Neural progenitor cell (in vitro differentiated cells): Measurements from ENCODE around the gene NPM1. TPM values are rescaled to one million over a fixed set of nuclear protein-coding genes. Genes with fewer than 3 reads are reported as not detected.

Experiments
- DNase-seq: peaks from one replicate; pipeline ENCODE4 v3.0.0-alpha.2; 2016; ENCODE audit warnings: low spot score
- H2AFZ ChIP-seq: fragments of 200-600 bp; sonication (generic); replicated peaks from 2 replicates; pipeline ENCODE4 v1.6.1; 2016; ENCODE audit warnings: antibody characterized with exemption
- H3F3A ChIP-seq: fragments of 200-600 bp; sonication (generic); 2 replicates; pipeline ENCODE4 v1.6.1; 2016; ENCODE audit warnings: antibody characterized with exemption, low read depth
- H3K27ac ChIP-seq: fragments of 200-600 bp; sonication (generic); 2 replicates; pipeline ENCODE4 v1.5.1; 2016; ENCODE audit warnings: mild to moderate bottlenecking
- H3K27me3 ChIP-seq: fragments of 200-600 bp; sonication (generic); 2 replicates; pipeline ENCODE4 v1.6.1; 2016; ENCODE audit warnings: mild to moderate bottlenecking, moderate library complexity
- H3K36me3 ChIP-seq: fragments of 200-600 bp; sonication (generic); 2 replicates; pipeline ENCODE4 v1.5.1; 2016
- H3K4me1 ChIP-seq: fragments of 200-600 bp; sonication (generic); 2 replicates; pipeline ENCODE4 v1.6.1; 2016; ENCODE audit warnings: mixed run types
- H3K4me2 ChIP-seq: fragments of 200-600 bp; sonication (generic); 2 replicates; pipeline ENCODE4 v1.6.1; 2016
- H3K4me3 ChIP-seq: fragments of 200-600 bp; sonication (generic); 2 replicates; pipeline ENCODE4 v1.5.1; 2016
- H3K79me2 ChIP-seq: fragments of 200-600 bp; sonication (generic); 2 replicates; pipeline ENCODE4 v1.6.1; 2016; ENCODE audit warnings: low read depth
- H3K9ac ChIP-seq: fragments of 200-600 bp; sonication (generic); 2 replicates; pipeline ENCODE4 v1.6.1; 2016
- H3K9me3 ChIP-seq: fragments of 200-600 bp; sonication (generic); 2 replicates; pipeline ENCODE4 v1.5.1; 2016; ENCODE audit warnings: low read depth
- H4K20me1 ChIP-seq: fragments of 200-600 bp; sonication (generic); 2 replicates; pipeline ENCODE4 v1.6.1; 2016; ENCODE audit warnings: low read depth
- H3K27ac Mint-ChIP-seq: 3 replicates; pipeline ENCODE4 v1.8.0; 2021; ENCODE audit warnings: mixed read lengths
- H3K27me3 Mint-ChIP-seq: 2 replicates; pipeline ENCODE4 v1.8.0; 2022; ENCODE audit warnings: low read depth, mild to moderate bottlenecking, inconsistent platforms, moderate library complexity, mixed read lengths; ENCODE audit not compliant: insufficient read depth
- H3K36me3 Mint-ChIP-seq: 3 replicates; pipeline ENCODE4 v1.8.0; 2021; ENCODE audit warnings: mixed read lengths
- H3K4me1 Mint-ChIP-seq: 3 replicates; pipeline ENCODE4 v1.8.0; 2021; ENCODE audit warnings: mixed read lengths
- H3K4me3 Mint-ChIP-seq: 3 replicates; pipeline ENCODE4 v1.8.0; 2021; ENCODE audit warnings: mild to moderate bottlenecking, moderate library complexity, mixed read lengths
- H3K9me3 Mint-ChIP-seq: 3 replicates; pipeline ENCODE4 v1.8.0; 2020; ENCODE audit warnings: mixed read lengths
- CTCF ChIP-seq: fragments of 200-600 bp; sonication (generic); IDR thresholded peaks from 2 replicates; pipeline ENCODE4 v1.5.1; 2017; ENCODE audit warnings: antibody characterized with exemption, mild to moderate bottlenecking
- EZH2 ChIP-seq: fragments of 200-600 bp; sonication (generic); IDR thresholded peaks from 2 replicates; pipeline ENCODE4 v1.6.1; 2017; ENCODE audit warnings: antibody characterized with exemption, mild to moderate bottlenecking, moderate library complexity
- EZH2phosphoT487 ChIP-seq: fragments of 200-600 bp; sonication (generic); IDR thresholded peaks from 2 replicates; pipeline ENCODE4 v1.6.1; 2017; ENCODE audit warnings: antibody characterized with exemption
- total RNA-seq: library from RNA; depleted of rRNA; stranded (reverse); fragments of >200 nt; gene quantifications from 2 replicates; pipeline ENCODE4 v1.2.3, GENCODE V29; 2015; ENCODE audit warnings: low replicate concordance

Gene NPM1
- total RNA-seq, 1 donor from 2014 or later = 3,685 TPM

- Histone ChIP-seq H3K79me2 (no peaks in the 10 kb centered on the region), H3K27ac (no peak overlapping the region), H3K36me3 (no peaks in the 10 kb centered on the region), H3K9ac (no peak overlapping the region), H3F3A (no peaks in the 10 kb centered on the region), H3K9me3 (no peaks in the 10 kb centered on the region), H3K4me1 (peaks cover 12% of the 10 kb centered on the region), H3K4me3 (no peak overlapping the region), H4K20me1 (no peaks in the 10 kb centered on the region), H2AFZ (no peak overlapping the region), H3K4me2 (no peak overlapping the region), H3K27me3 (no peaks in the 10 kb centered on the region)
- TF ChIP-seq CTCF = no peak
- no peak for TF ChIP-seq EZH2phosphoT487
- no peak for TF ChIP-seq EZH2
- Mint-ChIP-seq H3K4me3 (no peak overlapping the region), H3K27me3 (peaks cover 11% of the 10 kb centered on the region), H3K36me3 (no peaks in the 10 kb centered on the region), H3K4me1 (peaks cover 37% of the 10 kb centered on the region), H3K9me3 (no peaks in the 10 kb centered on the region), H3K27ac (no peak overlapping the region)
- no peak for DNase-seq
Observed at GRCh38 chr5:171441246-171441791, 53.7 kb downstream of the NPM1 start.

GRCh38 chr5:171442287-171443042 lies 54.8 kb downstream of the NPM1 start:
- Histone ChIP-seq H3K4me2 (no peak overlapping the region), H4K20me1 (no peaks in the 10 kb centered on the region), H3K27ac (no peak overlapping the region), H3K27me3 (no peaks in the 10 kb centered on the region), H3K9ac (no peak overlapping the region), H3K9me3 (no peaks in the 10 kb centered on the region), H3F3A (no peaks in the 10 kb centered on the region), H2AFZ (no peak overlapping the region), H3K79me2 (no peaks in the 10 kb centered on the region), H3K36me3 (no peaks in the 10 kb centered on the region), H3K4me3 (no peak overlapping the region), H3K4me1 (peaks cover 7% of the 10 kb centered on the region)
- no peaks in the 10 kb centered on the region for H3K9me3 Mint-ChIP-seq
- peaks cover 8% of the 10 kb centered on the region for H3K27me3 Mint-ChIP-seq
- no peak for DNase-seq
- H3K36me3 Mint-ChIP-seq = no peaks in the 10 kb centered on the region
- TF ChIP-seq EZH2 (no peak), CTCF (no peak), EZH2phosphoT487 (no peak)
- peak overlapping the region; percentile 51 for H3K27ac Mint-ChIP-seq
- H3K4me3 Mint-ChIP-seq = no peak overlapping the region
- H3K4me1 Mint-ChIP-seq = peaks cover 36% of the 10 kb centered on the region

GRCh38 chr5:171444582-171444981 lies 56.9 kb downstream of the NPM1 start:
- Histone ChIP-seq H3K27ac (no peak overlapping the region), H3K9ac (no peak overlapping the region), H3K4me1 (peaks cover 6% of the 10 kb centered on the region), H3K4me3 (no peak overlapping the region), H2AFZ (no peak overlapping the region), H3F3A (no peaks in the 10 kb centered on the region), H3K4me2 (no peak overlapping the region), H3K79me2 (no peaks in the 10 kb centered on the region), H3K9me3 (no peaks in the 10 kb centered on the region), H3K36me3 (no peaks in the 10 kb centered on the region), H4K20me1 (no peaks in the 10 kb centered on the region), H3K27me3 (peaks cover 10% of the 10 kb centered on the region)
- Mint-ChIP-seq H3K27me3 (peaks cover 8% of the 10 kb centered on the region), H3K9me3 (no peaks in the 10 kb centered on the region), H3K4me3 (no peak overlapping the region), H3K27ac (no peak overlapping the region), H3K4me1 (peaks cover 50% of the 10 kb centered on the region), H3K36me3 (no peaks in the 10 kb centered on the region)
- DNase-seq = no peak
- no peak for TF ChIP-seq EZH2phosphoT487
- TF ChIP-seq EZH2 = no peak
- no peak for TF ChIP-seq CTCF
